Type B pancreatic cell (in vitro differentiated cells): ENCODE results near the gene PHF21A. TPM values are rescaled to one million over a fixed set of nuclear protein-coding genes. Genes with fewer than 3 reads are reported as not detected.
"Not testable (repeated sequence)": the region's sequence is repeated elsewhere in the genome, so short reads cannot be mapped to it uniquely, and the experiment has no call there.

ENCODE experiments used
- DNase-seq: peaks from one replicate; pipeline ENCODE4 v3.0.0; 2021; ENCODE audit warnings: mixed read lengths; ENCODE audit not compliant: unreplicated experiment; ENCODE audit errors: extremely low spot score
- H3K27ac Mint-ChIP-seq: 2 replicates; pipeline ENCODE4 v1.8.0; 2021; ENCODE audit warnings: mild to moderate bottlenecking, mixed read lengths
- H3K27me3 Mint-ChIP-seq: 2 replicates; pipeline ENCODE4 v1.8.0; 2021; ENCODE audit warnings: mixed read lengths
- H3K36me3 Mint-ChIP-seq: 2 replicates; pipeline ENCODE4 v1.8.0; 2021; ENCODE audit warnings: mixed read lengths
- H3K4me1 Mint-ChIP-seq: one replicate; pipeline ENCODE4 v1.8.0; 2021; ENCODE audit warnings: mixed read lengths; ENCODE audit not compliant: unreplicated experiment
- H3K4me3 Mint-ChIP-seq: 2 replicates; pipeline ENCODE4 v1.8.0; 2021; ENCODE audit warnings: mild to moderate bottlenecking, mixed read lengths
- H3K9me3 Mint-ChIP-seq: 2 replicates; pipeline ENCODE4 v1.8.0; 2021; ENCODE audit warnings: mixed read lengths
- CTCF ChIP-seq: fragments of 200-600 bp; sonication (generic); conservative IDR thresholded peaks from 2 replicates; pipeline ENCODE4 v1.5.0; 2021; ENCODE audit warnings: antibody characterized with exemption, mild to moderate bottlenecking
- total RNA-seq: library from RNA; stranded (reverse); gene quantifications from 2 replicates; pipeline ENCODE4 v1.2.1, GENCODE V29; 2021; ENCODE audit warnings: low replicate concordance

Gene PHF21A
- total RNA-seq, 1 donor from 2014 or later, result 62.4 TPM

DNA sequence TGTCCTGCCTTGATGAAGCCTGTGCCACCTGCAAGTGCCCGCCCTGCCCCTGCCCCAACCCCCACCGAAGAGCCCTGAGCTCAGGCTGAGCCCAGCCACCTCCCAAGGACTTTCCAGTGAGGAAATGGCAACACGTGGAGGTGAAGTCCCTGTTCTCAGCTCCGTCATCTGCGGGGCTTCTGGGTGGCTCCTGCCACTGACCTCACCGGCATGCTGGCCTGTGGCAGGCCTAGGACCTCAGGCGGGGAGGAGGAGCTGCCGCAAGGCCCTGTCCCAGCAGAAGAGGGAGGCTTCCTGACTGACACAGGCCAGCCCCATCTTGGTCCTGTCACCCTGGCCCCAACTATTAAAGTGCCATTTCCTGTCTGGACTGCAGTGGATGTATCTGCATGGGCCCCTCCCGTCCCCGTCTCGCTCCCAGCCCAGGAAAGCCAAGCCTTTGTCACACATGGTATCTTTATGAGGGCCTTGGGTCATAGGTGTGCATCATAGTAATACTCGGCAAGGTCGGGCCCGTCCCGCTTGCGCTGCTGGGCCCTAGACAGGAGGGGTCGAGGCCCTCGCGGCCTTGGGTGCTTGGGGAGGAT is 215.1 kb downstream of the PHF21A start:
- no peaks in the 10 kb centered on the region for H3K27me3 Mint-ChIP-seq
- H3K4me3 Mint-ChIP-seq, result no peak overlapping the region
- TF ChIP-seq CTCF, result no peak
- H3K36me3 Mint-ChIP-seq, result no peaks in the 10 kb centered on the region
- no peak for DNase-seq
- peaks cover 4% of the 10 kb centered on the region for H3K4me1 Mint-ChIP-seq
- H3K27ac Mint-ChIP-seq, result no peak overlapping the region
- H3K9me3 Mint-ChIP-seq, result no peaks in the 10 kb centered on the region

- H3K4me3 Mint-ChIP-seq, result not testable (repeated sequence)
Observed at GRCh38 chr11:45905576-45905975, 215.7 kb downstream of the PHF21A start.

DNA sequence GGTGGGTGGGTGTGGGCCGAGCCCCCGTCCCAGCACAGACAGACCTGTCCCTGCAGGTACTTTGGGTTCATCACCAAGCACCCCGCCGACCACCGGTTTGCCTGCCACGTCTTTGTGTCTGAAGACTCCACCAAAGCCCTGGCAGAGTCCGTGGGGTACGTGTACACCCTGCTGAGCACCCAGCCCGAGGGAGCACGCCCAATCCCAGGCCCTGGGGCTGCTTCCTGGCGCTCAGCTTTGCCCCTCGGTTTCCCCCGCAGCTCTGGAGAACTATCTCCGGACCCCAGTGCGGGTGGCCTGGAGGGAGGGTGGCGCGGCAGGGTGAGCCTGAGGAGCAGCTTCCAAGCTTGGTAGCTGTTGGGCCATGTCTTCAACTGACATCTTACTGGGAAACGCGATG is 216.2 kb downstream of the PHF21A start:
- no peaks in the 10 kb centered on the region for H3K27me3 Mint-ChIP-seq
- no peaks in the 10 kb centered on the region for H3K9me3 Mint-ChIP-seq
- peaks cover 7% of the 10 kb centered on the region for H3K4me1 Mint-ChIP-seq
- no peak overlapping the region for H3K4me3 Mint-ChIP-seq
- no peak overlapping the region for H3K27ac Mint-ChIP-seq
- H3K36me3 Mint-ChIP-seq, result no peaks in the 10 kb centered on the region
- DNase-seq, result no peak
- no peak for TF ChIP-seq CTCF

More at GRCh38 chr11:45905576-45905975, 215.7 kb downstream of the PHF21A start:
- H3K27ac Mint-ChIP-seq, H3K9me3 Mint-ChIP-seq, DNase-seq, H3K4me1 Mint-ChIP-seq, H3K27me3 Mint-ChIP-seq, H3K36me3 Mint-ChIP-seq: not testable (repeated sequence)

- Mint-ChIP-seq H3K4me1 (peaks cover 7% of the 10 kb centered on the region), H3K4me3 (no peak overlapping the region)
- TF ChIP-seq CTCF, result no peak
Observed at GRCh38 chr11:45904309-45904915, 216.8 kb downstream of the PHF21A start.

DNA sequence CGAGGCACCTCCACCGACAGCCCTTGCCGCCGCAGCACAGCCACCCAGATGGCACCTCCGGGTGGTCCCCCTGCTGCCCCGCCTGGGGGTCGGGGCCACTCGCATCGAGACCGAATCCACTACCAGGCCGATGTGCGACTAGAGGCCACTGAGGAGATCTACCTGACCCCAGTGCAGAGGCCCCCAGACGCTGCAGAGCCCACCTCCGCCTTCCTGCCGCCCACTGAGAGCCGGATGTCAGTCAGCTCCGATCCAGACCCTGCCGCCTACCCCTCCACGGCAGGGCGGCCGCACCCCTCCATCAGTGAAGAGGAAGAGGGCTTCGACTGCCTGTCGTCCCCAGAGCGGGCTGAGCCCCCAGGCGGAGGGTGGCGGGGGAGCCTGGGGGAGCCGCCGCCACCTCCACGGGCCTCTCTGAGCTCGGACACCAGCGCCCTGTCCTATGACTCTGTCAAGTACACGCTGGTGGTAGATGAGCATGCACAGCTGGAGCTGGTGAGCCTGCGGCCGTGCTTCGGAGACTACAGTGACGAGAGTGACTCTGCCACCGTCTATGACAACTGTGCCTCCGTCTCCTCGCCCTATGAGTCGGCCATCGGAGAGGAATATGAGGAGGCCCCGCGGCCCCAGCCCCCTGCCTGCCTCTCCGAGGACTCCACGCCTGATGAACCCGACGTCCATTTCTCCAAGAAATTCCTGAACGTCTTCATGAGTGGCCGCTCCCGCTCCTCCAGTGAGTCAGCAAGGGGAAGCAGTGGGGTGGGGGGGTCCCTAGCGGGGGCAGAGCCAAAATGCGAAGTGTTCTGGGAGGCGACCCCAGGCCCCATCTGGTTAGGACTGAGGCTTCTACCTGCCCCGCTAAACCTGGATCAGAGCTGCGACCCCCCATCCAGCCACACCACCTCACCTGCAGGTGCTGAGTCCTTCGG is 218.5 kb downstream of the PHF21A start:
- Mint-ChIP-seq H3K27me3 (no peaks in the 10 kb centered on the region), H3K9me3 (no peaks in the 10 kb centered on the region), H3K4me1 (peaks cover 7% of the 10 kb centered on the region), H3K4me3 (no peak overlapping the region), H3K27ac (no peak overlapping the region), H3K36me3 (no peaks in the 10 kb centered on the region)
- no peak for DNase-seq
- no peak for TF ChIP-seq CTCF

More at GRCh38 chr11:45904309-45904915, 216.8 kb downstream of the PHF21A start:
- Mint-ChIP-seq H3K9me3 (no peaks in the 10 kb centered on the region), H3K27me3 (no peaks in the 10 kb centered on the region), H3K36me3 (no peaks in the 10 kb centered on the region), H3K27ac (no peak overlapping the region)
- DNase-seq, result no peak

DNA sequence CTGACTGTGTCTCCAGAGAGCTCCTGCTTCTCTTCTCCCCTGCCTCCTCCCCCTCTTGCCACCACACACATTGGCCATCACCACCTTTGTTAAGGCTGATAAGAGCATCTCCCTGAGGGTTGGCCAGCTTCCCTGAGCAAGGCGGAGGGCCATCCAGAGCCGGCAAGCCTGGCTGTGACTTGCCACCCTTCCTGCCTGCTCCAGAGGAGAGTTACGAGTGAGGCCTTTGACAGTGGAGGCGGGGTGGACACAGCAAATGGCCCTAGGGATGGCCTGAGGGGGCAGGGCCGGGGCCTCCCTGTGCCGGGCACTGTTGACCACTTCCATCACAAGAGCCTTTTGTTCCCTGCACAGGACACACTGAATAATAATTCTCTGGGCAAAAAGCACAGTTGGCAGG is 219.6 kb downstream of the PHF21A start:
- H3K9me3 Mint-ChIP-seq, result no peaks in the 10 kb centered on the region
- no peaks in the 10 kb centered on the region for H3K27me3 Mint-ChIP-seq
- no peaks in the 10 kb centered on the region for H3K36me3 Mint-ChIP-seq
- H3K4me3 Mint-ChIP-seq, result peak overlapping the region; percentile 91
- H3K4me1 Mint-ChIP-seq, result peaks cover 4% of the 10 kb centered on the region
- no peak for DNase-seq
- H3K27ac Mint-ChIP-seq, result no peak overlapping the region
- TF ChIP-seq CTCF, result no peak
